K562 (cell line): ENCODE measurements around the gene COPG2. TPM values are rescaled to one million over a fixed set of nuclear protein-coding genes. Genes with fewer than 3 reads are reported as not detected.

Experiments
- CBX2 ChIP-seq: fragments of 200-600 bp; sonication (generic); IDR thresholded peaks from one replicate; pipeline ENCODE4 v1.6.1; 2012; ENCODE audit warnings: mild to moderate bottlenecking, low read length, inconsistent platforms; ENCODE audit not compliant: insufficient read depth, poor library complexity, severe bottlenecking
- CBX5 ChIP-seq: IDR thresholded peaks from 2 replicates; pipeline ENCODE4 v1.6.1; 2014; ENCODE audit warnings: low read depth, borderline replicate concordance
- CCNT2 ChIP-seq: IDR thresholded peaks from 2 replicates; pipeline ENCODE4 v1.6.1; 2011; ENCODE audit warnings: borderline replicate concordance, low read depth, mild to moderate bottlenecking, moderate library complexity, mixed read lengths, low read length; ENCODE audit not compliant: insufficient read length; ENCODE audit errors: extremely low read depth
- CEBPB ChIP-seq: fragments of 450-650 bp; IDR thresholded peaks from 2 replicates; pipeline ENCODE4 v1.6.1; 2016; ENCODE audit warnings: missing genetic modification characterization, missing compliant biosample characterization
- COPS2 ChIP-seq: fragments of 450-650 bp; conservative IDR thresholded peaks from 2 replicates; pipeline ENCODE4 v1.6.1; 2016; ENCODE audit warnings: mild to moderate bottlenecking, moderate library complexity
- KLF16 ChIP-seq: IDR thresholded peaks from 2 replicates; pipeline ENCODE4 v1.6.1; 2016; ENCODE audit warnings: antibody characterized with exemption
- POU5F1 ChIP-seq: fragments of 150-350 bp; IDR thresholded peaks from 2 replicates; pipeline ENCODE4 v1.6.1; 2014; ENCODE audit warnings: borderline replicate concordance, low read length, low read depth, mild to moderate bottlenecking; ENCODE audit not compliant: partially characterized antibody
- RAD51 ChIP-seq: fragments of 450-650 bp; IDR thresholded peaks from 2 replicates; pipeline ENCODE4 v1.7.1; 2016; ENCODE audit warnings: low read depth, mild to moderate bottlenecking, borderline replicate concordance
- SMAD4 ChIP-seq: fragments of 250-450 bp; sonication (Bioruptor Pico); conservative IDR thresholded peaks from 2 replicates; pipeline ENCODE4 v1.8.0; 2021; ENCODE audit warnings: inconsistent platforms, mild to moderate bottlenecking, moderate library complexity
- SMARCA4 ChIP-seq: fragments of 450-650 bp; IDR thresholded peaks from 2 replicates; pipeline ENCODE4 v1.6.1; 2016
- TBP ChIP-seq: optimal IDR thresholded peaks from 2 replicates; pipeline ENCODE3; 2011; ENCODE audit warnings: low read depth, low read length, improper control_type of control experiment
- U2AF1 ChIP-seq: fragments of 200-400 bp; formaldehyde crosslinking; optimal IDR thresholded peaks from 2 replicates; pipeline ENCODE3; 2017; ENCODE audit warnings: mild to moderate bottlenecking, low read depth, low read length, moderate library complexity
- ZKSCAN1 ChIP-seq: fragments of 150-350 bp; IDR thresholded peaks from 2 replicates; pipeline ENCODE4 v1.6.1; 2016; ENCODE audit warnings: low read depth, low read length
- ZNF184 ChIP-seq: sonication (generic); formaldehyde crosslinking; IDR thresholded peaks from 2 replicates; pipeline ENCODE4 v1.5.0; 2020; ENCODE audit warnings: missing genetic modification reagents
- ZNF197 ChIP-seq: fragments of 200-800 bp; sonication (Bioruptor generic); IDR thresholded peaks from 2 replicates; pipeline ENCODE4 v1.6.1; 2016; ENCODE audit warnings: low read depth, missing genetic modification characterization, missing compliant biosample characterization
- ZNF408 ChIP-seq: fragments of 250-450 bp; sonication (Bioruptor Pico); IDR thresholded peaks from 2 replicates; pipeline ENCODE4 v1.4.0; 2020; ENCODE audit warnings: low read depth, mild to moderate bottlenecking, moderate library complexity
- ZNF766 ChIP-seq: fragments of 200-800 bp; sonication (Bioruptor generic); conservative IDR thresholded peaks from 2 replicates; pipeline ENCODE4 v1.6.1; 2016; ENCODE audit warnings: missing genetic modification characterization, missing compliant biosample characterization
- ZNF780A ChIP-seq: fragments of 250-450 bp; sonication (Bioruptor Pico); IDR thresholded peaks from 2 replicates; pipeline ENCODE4 v1.5.0; 2021; ENCODE audit warnings: mild to moderate bottlenecking
- polyA plus RNA-seq, 8 experiments: library from polyadenylated mRNA; depleted of rRNA in 4 of 8; stranded (reverse) in 5 of 8; unstranded in 3 of 8; fragments of >200 nt; fragmentation: Nextera tagmentation in 2 of 8; fragmentation: Illumina TruSeq in 1 of 8; extraction: Ambion mirVana in 2 of 8; extraction: Trizol in 1 of 8; gene quantifications; 2 replicates each; pipeline versions ENCODE4 v1.2.1 to v1.2.3, GENCODE V29; 2011 to 2014; ENCODE audit warnings: inconsistent platforms in 1 of 8, missing spikeins in 1 of 8
- total RNA-seq, 7 experiments: library from RNA; depleted of rRNA in 6 of 7; stranded (reverse); fragments of >200 nt in 6 of 7; fragmentation: Illumina TruSeq in 2 of 7; extraction: Trizol in 2 of 7; gene quantifications; 2 replicates each; pipeline versions ENCODE4 v1.2.1 to v1.2.3, GENCODE V29; 2011 to 2021; ENCODE audit warnings: low replicate concordance in 1 of 7
- TF ChIP-seq, protein P1 (sequence below): fragments of 250-450 bp; sonication (Bioruptor Pico); IDR thresholded peaks from 2 replicates; pipeline ENCODE4 v1.5.1; 2021; ENCODE audit warnings: mild to moderate bottlenecking
- TF ChIP-seq, protein P2 (sequence below): fragments of 250-450 bp; sonication (Bioruptor Pico); IDR thresholded peaks from 2 replicates; pipeline ENCODE4 v1.9.0; 2021; ENCODE audit warnings: mild to moderate bottlenecking, inconsistent platforms
- TF ChIP-seq, protein P3 (sequence below): fragments of 250-450 bp; sonication (Bioruptor Pico); IDR thresholded peaks from 2 replicates; pipeline ENCODE4 v1.8.0; 2021; ENCODE audit warnings: moderate library complexity, mild to moderate bottlenecking, inconsistent platforms
- TF ChIP-seq, protein P4 (sequence below): sonication (generic); formaldehyde crosslinking; IDR thresholded peaks from 2 replicates; pipeline ENCODE4 v1.9.0; 2022; ENCODE audit warnings: mild to moderate bottlenecking, missing genetic modification reagents

COPG2 gene
- total and polyA plus RNA-seq, 9 of the 15 experiments (the other 6 are each of a cell fraction or from before 2014, with no cell fraction given) = 6.6 to 104 (median 32.5) TPM

DNA sequence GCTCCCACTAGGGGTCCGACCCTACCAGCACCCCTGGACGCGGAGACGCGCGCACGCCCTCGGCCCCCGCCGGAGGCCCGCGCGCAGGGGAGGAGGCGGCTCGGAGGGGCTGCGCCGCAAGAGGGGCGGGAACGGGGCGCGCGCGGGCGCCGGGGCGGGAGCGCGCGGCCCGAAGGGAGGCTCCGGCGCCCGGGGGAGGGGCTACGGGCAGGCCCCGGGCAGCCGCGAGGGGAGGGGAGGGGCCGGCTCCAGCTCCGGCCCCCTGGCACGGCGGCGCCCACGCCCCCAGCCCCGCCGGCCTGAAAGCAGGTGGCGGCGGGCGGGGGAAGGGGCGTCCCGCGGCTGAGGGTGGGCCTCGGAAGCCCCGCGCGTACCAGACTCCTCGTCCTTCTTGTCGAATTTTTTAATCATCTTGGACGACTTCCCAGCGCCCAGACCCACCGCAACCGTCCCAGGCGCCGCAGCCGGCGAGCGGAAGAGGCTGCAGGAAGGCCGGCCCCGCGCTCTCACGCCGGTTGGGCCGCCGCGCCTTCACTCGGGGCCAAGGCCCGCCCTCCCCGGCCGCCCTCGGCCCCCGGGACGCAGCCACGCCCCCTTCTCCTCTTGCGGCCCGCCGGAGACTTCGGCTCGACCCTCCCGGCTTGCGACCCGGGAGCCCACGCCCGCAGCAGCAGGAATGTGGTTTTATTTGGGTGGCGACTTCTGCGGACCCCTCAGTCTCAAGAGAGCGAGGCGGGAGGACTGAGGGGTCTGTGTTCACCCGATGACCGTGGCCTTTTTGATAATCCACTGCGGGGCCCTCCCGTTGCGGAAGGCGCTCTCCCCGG lies at the start of gene COPG2 (continued):
- TF ChIP-seq, protein P1, sequence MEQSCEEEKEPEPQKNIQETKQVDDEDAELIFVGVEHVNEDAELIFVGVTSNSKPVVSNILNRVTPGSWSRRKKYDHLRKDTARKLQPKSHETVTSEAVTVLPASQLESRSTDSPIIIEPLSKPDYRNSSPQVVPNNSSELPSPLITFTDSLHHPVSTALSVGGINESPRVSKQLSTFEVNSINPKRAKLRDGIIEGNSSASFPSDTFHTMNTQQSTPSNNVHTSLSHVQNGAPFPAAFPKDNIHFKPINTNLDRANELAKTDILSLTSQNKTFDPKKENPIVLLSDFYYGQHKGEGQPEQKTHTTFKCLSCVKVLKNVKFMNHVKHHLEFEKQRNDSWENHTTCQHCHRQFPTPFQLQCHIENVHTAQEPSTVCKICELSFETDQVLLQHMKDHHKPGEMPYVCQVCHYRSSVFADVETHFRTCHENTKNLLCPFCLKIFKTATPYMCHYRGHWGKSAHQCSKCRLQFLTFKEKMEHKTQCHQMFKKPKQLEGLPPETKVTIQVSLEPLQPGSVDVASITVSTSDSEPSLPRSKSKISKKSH (CRISPR knock-in tag) = no peak
- no peak for TF ChIP-seq U2AF1
- no peak for TF ChIP-seq CEBPB
- TF ChIP-seq, protein P2, sequence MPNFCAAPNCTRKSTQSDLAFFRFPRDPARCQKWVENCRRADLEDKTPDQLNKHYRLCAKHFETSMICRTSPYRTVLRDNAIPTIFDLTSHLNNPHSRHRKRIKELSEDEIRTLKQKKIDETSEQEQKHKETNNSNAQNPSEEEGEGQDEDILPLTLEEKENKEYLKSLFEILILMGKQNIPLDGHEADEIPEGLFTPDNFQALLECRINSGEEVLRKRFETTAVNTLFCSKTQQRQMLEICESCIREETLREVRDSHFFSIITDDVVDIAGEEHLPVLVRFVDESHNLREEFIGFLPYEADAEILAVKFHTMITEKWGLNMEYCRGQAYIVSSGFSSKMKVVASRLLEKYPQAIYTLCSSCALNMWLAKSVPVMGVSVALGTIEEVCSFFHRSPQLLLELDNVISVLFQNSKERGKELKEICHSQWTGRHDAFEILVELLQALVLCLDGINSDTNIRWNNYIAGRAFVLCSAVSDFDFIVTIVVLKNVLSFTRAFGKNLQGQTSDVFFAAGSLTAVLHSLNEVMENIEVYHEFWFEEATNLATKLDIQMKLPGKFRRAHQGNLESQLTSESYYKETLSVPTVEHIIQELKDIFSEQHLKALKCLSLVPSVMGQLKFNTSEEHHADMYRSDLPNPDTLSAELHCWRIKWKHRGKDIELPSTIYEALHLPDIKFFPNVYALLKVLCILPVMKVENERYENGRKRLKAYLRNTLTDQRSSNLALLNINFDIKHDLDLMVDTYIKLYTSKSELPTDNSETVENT (CRISPR knock-in tag) = 0 out of 2 replicates have a peak, but pooled peaks have one; percentile 14
- TF ChIP-seq ZNF408 (CRISPR knock-in tag) = no peak
- TF ChIP-seq CCNT2 = peak; percentile 64
- TF ChIP-seq COPS2 = no peak
- TF ChIP-seq ZNF766 (CRISPR knock-in tag) = peak; percentile 60; the same call in 1 of the 2 replicates
- TF ChIP-seq POU5F1 = no peak
- TF ChIP-seq CBX5 = no peak
- TF ChIP-seq KLF16 = no peak
- 0 out of 2 replicates have a peak, but pooled peaks have one; percentile 34 for TF ChIP-seq ZNF197
- no peak for TF ChIP-seq RAD51
- no peak for TF ChIP-seq CBX2
- TF ChIP-seq ZNF780A = no peak
- 0 out of 2 replicates have a peak, but pooled peaks have one; percentile 38 for TF ChIP-seq SMAD4 (CRISPR knock-in tag)
- TF ChIP-seq TBP = peak; percentile 59
- no peak for TF ChIP-seq ZNF184 (CRISPR knock-in tag)
- TF ChIP-seq, protein P3, sequence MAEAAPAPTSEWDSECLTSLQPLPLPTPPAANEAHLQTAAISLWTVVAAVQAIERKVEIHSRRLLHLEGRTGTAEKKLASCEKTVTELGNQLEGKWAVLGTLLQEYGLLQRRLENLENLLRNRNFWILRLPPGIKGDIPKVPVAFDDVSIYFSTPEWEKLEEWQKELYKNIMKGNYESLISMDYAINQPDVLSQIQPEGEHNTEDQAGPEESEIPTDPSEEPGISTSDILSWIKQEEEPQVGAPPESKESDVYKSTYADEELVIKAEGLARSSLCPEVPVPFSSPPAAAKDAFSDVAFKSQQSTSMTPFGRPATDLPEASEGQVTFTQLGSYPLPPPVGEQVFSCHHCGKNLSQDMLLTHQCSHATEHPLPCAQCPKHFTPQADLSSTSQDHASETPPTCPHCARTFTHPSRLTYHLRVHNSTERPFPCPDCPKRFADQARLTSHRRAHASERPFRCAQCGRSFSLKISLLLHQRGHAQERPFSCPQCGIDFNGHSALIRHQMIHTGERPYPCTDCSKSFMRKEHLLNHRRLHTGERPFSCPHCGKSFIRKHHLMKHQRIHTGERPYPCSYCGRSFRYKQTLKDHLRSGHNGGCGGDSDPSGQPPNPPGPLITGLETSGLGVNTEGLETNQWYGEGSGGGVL = no peak
- TF ChIP-seq ZKSCAN1 = 0 out of 2 replicates have a peak, but pooled peaks have one; percentile 42
- TF ChIP-seq SMARCA4 = peak; percentile 54; the same call in 1 of the 2 replicates
- TF ChIP-seq, protein P4, sequence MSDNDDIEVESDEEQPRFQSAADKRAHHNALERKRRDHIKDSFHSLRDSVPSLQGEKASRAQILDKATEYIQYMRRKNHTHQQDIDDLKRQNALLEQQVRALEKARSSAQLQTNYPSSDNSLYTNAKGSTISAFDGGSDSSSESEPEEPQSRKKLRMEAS (CRISPR knock-in tag) = peak; percentile 22
